AG04450 (cell line): Measurements from ENCODE around the gene SETD5. TPM values are rescaled to one million over a fixed set of nuclear protein-coding genes. Genes with fewer than 3 reads are reported as not detected.

Experiments
- CTCF ChIA-PET: fragments of 300-600, 350-600 bp; formaldehyde crosslinking; extraction: SDS; loops from one replicate; lab custom pipeline; 2022; ENCODE audit warnings: antibody characterized with exemption, inconsistent platforms; lab: Charles Lee
- POLR2A ChIA-PET: fragments of 350-600 bp; formaldehyde crosslinking; extraction: SDS; loops from one replicate; lab custom pipeline; 2021; ENCODE audit warnings: antibody characterized with exemption, inconsistent platforms; lab: Yijun Ruan, JAX
- DNase-seq: peaks from one replicate; pipeline ENCODE4 v3.0.0-alpha.2; 2011; ENCODE audit warnings: low read depth, low spot score
- H3K27ac ChIP-seq: one replicate; pipeline ENCODE4 v1.5.1; 2012; ENCODE audit warnings: low read depth, low read length, control low read depth
- H3K27me3 ChIP-seq: one replicate; pipeline ENCODE4 v1.6.0; 2012; ENCODE audit warnings: low read length; ENCODE audit not compliant: control insufficient read depth, insufficient read depth
- H3K4me3 ChIP-seq: 2 replicates; pipeline ENCODE4 v1.5.1; 2011; ENCODE audit warnings: mild to moderate bottlenecking, low read depth, low read length, control low read depth
- H3K9me3 ChIP-seq: 2 replicates; pipeline ENCODE4 v1.5.1; 2012; ENCODE audit warnings: low read length; ENCODE audit not compliant: control insufficient read depth, insufficient read depth
- polyA plus RNA-seq: library from polyadenylated mRNA; depleted of rRNA; stranded (reverse); fragments of >200 nt; gene quantifications from 2 replicates; pipeline ENCODE4 v1.2.3, GENCODE V29; 2011
- TF ChIP-seq, protein P1 (sequence below): IDR thresholded peaks from 2 replicates; pipeline ENCODE4 v1.5.1; 2011; ENCODE audit warnings: low read depth, low read length, control low read depth, inconsistent platforms

SETD5 gene
- polyA plus RNA-seq, 1 experiment, result 75.0 TPM

DNA sequence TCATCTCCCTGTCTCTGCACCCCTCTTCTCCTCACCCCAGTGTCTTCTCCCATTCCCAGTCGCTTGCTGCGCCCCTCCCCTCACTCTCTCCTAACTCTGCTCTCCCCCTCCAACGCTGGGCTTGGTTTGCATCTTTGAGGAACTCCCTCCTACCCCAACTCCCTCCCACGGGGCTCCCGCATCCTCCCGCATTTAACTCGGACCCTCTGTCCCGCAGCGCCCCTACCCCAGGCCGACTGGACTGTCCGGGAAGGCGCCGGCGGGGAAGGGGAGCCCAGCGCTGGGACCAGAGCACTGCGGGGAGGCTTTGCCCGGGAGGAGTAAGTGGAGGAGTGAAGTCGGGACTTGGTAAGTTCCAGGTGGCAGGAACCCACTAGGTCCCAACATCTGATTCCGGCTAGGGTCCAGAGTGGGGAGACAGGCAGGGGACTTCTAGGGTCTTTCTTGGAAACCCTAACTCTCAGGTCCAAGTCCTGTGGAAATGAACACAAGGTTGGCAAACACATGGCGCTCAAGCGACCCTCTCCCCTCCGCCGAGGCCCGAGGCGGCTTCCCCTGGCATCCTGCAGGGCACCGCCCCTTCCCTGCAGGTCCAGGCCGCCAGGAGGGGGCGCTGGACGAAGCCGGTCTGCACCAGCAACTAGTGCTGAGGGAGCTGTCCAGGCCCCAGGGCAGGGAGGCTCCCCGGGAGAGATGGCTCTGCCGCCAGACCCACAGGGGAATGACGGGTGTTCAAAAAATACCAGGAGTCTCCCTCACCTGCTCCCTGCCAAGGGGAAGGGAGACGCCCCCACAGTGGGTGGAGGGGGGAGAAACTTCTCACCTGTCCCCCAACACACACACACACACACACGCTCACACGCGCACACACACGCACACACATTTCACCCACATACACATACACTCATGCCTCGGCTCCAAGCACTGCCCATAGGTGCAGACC, 103.0 kb downstream of the SETD5 start:
- POLR2A ChIA-PET, result no interaction called here
- Histone ChIP-seq H3K27me3 (no peaks in the 10 kb centered on the region), H3K9me3 (no peaks in the 10 kb centered on the region), H3K27ac (peak overlapping the region; percentile 31), H3K4me3 (peak overlapping the region; percentile 22; the same call in 1 of the 2 replicates)
- TF ChIP-seq, protein P1, sequence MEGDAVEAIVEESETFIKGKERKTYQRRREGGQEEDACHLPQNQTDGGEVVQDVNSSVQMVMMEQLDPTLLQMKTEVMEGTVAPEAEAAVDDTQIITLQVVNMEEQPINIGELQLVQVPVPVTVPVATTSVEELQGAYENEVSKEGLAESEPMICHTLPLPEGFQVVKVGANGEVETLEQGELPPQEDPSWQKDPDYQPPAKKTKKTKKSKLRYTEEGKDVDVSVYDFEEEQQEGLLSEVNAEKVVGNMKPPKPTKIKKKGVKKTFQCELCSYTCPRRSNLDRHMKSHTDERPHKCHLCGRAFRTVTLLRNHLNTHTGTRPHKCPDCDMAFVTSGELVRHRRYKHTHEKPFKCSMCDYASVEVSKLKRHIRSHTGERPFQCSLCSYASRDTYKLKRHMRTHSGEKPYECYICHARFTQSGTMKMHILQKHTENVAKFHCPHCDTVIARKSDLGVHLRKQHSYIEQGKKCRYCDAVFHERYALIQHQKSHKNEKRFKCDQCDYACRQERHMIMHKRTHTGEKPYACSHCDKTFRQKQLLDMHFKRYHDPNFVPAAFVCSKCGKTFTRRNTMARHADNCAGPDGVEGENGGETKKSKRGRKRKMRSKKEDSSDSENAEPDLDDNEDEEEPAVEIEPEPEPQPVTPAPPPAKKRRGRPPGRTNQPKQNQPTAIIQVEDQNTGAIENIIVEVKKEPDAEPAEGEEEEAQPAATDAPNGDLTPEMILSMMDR, result peak; percentile 80
- DNase-seq, result no peak
- CTCF ChIA-PET, result interaction anchor here (0.6 to 5.1 kb wide), 9 partner anchors 8 to 163 kb away, joined by 3 to 46 read pairs (median 4); partner anchors contain the start of gene MTMR14

DNA sequence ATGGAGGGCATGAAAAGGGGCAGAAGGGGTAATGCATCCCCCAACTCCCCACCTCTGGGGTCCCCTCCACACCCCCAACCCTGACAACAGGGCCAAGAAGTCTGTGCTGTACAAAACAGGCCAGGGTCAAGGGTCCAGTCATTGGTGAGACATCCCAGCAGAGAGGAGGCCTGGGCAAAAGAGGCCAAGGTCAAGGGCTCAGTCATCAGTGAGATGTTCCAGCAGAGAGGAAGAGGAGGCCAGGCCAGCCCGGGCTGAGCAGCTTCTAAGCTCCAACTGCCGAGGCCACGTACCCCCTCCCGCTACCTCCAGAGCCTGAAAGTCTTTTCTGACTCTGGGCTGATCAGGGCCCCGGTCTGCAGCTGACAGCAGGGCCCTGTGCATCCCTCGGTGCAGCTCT, 103.8 kb downstream of the SETD5 start:
- no peak overlapping the region for H3K4me3 ChIP-seq
- H3K9me3 ChIP-seq, result no peaks in the 10 kb centered on the region; the same call in 1 of the 2 replicates
- TF ChIP-seq, protein P1, result no peak
- POLR2A ChIA-PET, result no interaction called here
- DNase-seq, result no peak
- no peak overlapping the region for H3K27ac ChIP-seq
- CTCF ChIA-PET, result interaction anchor here (0.6 to 5.1 kb wide), 10 partner anchors 9 to 162 kb away, joined by 3 to 46 read pairs (median 4); partner anchors contain the start of gene MTMR14
- no peaks in the 10 kb centered on the region for H3K27me3 ChIP-seq

DNA sequence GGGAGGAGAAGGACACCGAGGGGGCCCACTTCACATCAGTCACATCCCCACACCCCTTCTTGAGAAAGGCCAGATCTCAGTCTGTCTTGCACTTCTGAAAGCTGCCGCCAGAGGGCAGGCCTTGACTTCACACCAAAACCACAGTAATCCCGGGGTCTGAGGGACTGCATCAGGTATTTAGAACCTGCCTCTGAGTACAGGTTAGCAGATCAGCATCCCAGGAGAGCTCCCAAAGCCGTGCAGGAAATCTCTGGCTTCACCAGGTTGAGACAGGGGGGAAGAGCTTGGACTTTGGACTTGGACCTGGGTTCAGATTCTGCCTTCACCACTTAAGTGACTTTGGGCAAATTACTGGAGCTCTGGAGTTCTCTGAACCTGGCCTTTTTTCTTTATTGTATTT, 105.9 kb downstream of the SETD5 start:
- POLR2A ChIA-PET, result no interaction called here
- Histone ChIP-seq H3K27me3 (peaks cover 6% of the 10 kb centered on the region), H3K27ac (peak overlapping the region; percentile 31), H3K4me3 (no peak overlapping the region), H3K9me3 (no peaks in the 10 kb centered on the region; the same call in 1 of the 2 replicates)
- CTCF ChIA-PET, result interaction anchor here (0.6 to 5.1 kb wide), 25 partner anchors 9 to 418 kb away, joined by 3 to 46 read pairs (median 3); partner anchors contain the start of genes BRPF1, MTMR14 and THUMPD3
- peak; percentile 20 for DNase-seq
- TF ChIP-seq, protein P1, result peak; percentile 92

DNA sequence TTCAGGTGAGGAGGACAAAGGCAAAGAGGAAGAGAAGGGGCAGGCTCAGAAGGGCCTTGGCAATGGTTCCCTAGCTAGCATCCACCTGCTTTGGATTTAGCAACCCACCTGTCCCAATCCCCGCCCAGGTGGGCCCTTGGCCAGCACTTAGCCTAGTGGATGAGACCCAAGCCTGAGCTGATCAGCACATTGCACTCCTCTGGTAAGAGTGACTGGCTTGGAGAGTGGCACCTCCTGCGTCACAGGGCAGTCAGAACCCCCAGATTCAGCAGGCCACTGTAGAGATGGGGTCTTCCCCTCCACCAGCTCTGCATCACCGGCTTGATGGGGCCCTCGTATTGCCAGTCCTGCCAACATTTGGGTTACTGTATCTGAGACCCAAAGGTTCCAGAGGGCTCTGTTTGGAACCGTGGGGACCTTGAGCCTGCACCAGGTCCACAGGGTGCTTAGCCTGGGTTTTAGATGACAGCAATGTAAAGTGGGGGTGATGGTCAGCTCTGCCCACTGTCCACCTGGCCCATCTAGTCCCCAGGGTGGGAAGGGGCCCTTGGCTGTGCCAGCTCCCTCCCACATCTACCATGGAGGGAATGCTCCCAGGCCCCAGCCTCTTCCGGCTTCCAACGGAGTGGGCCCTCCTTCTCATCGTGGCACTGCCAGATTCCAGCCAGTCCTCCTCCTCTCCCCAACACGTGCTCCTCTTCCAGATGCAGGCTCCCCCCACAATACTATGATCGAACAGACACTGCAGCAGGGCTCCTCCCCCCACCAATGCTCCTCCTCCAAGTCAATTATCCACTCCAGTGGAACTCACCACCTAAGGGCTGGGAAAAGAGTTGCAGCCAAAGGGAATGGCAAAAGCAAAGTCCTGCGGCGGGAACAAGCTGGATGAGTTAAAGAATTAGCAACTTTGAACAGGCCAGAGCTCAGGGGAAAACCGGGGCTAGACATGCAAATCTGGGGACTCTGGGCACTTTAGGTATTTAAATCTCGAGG, 110.5 kb downstream of the SETD5 start:
- CTCF ChIA-PET, result no interaction called here
- POLR2A ChIA-PET, result no interaction called here
- TF ChIP-seq, protein P1, result no peak
- Histone ChIP-seq H3K9me3 (no peaks in the 10 kb centered on the region; the same call in 1 of the 2 replicates), H3K27me3 (peaks cover 21% of the 10 kb centered on the region), H3K4me3 (no peak overlapping the region), H3K27ac (no peak overlapping the region)
- no peak for DNase-seq
